ENCODE results near the gene SELENOV. TPM values are rescaled to one million over a fixed set of nuclear protein-coding genes. Genes with fewer than 3 reads are reported as not detected.

SELENOV gene
- total RNA-seq, 1 donor from 2014 or later, result not detected

DNA sequence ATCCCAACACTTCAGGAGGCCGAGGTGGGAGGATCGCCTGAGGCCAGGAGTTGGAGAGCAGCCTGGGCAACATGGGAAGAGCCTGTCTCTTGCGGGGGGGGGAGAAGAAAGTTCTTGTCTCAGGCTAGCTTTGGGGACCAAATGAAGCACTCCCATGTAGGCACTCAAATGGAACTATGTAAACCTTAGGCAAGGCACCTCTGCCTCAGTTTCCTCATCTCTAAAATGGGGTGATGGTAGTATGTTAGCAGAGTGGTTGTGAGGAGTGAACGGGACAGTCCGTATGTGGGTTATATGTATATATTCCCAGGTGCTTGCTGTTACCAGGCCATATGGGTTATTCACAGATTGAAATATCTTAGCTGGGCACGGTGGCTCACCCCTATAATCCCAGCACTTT, 22.7 kb upstream of the SELENOV start:
- no peak for DNase-seq (ENCODE audit: low read depth)

GRCh38 chr19:39492788-39493187, 22.2 kb upstream of the SELENOV start:
- no peak for DNase-seq (ENCODE audit: low read depth)

DNA sequence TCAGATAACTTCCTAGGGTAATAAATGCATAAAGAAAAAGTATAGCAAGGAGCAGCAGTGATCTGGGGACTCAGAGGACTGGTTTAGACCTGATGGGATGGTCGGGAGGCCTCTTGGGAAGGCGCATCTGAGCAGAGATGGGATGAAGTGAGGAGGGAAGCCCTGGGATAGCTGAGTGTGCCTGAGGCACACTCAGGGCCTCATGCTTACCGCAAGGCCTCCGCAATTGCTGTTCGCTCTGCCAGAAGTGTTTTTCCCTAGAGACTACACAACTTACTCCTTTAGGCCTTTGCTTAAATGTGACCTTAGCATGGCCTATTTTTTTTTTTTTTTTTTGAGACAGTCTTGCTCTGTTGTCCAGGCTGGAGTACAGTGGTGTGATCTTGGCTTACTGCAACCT, 20.3 kb upstream of the SELENOV start:
- DNase-seq (ENCODE audit: low read depth), result no peak

DNA sequence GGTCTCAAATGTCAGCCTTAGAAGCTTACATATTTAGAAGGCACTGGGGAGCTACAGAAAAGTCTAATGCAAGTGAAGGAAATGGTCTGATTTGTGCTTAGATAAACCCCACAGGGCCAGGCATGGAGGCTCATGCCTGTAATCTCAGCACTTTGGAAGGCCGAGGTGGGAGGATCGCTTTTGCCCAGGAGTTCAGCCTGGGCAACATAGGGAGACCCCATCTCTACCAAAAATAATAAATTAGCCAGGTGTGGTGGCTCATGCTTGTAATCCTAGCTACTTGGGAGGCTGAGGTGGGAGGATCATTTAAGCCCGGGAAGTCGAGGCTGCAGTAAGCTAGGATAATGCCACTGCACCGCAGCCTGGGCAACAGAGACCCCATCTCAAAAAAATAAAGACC, 18.9 kb upstream of the SELENOV start:
- no peak for DNase-seq (ENCODE audit: low read depth)

GRCh38 chr19:39497701-39497995, 17.3 kb upstream of the SELENOV start:
- no peak for DNase-seq (ENCODE audit: low read depth)

DNA sequence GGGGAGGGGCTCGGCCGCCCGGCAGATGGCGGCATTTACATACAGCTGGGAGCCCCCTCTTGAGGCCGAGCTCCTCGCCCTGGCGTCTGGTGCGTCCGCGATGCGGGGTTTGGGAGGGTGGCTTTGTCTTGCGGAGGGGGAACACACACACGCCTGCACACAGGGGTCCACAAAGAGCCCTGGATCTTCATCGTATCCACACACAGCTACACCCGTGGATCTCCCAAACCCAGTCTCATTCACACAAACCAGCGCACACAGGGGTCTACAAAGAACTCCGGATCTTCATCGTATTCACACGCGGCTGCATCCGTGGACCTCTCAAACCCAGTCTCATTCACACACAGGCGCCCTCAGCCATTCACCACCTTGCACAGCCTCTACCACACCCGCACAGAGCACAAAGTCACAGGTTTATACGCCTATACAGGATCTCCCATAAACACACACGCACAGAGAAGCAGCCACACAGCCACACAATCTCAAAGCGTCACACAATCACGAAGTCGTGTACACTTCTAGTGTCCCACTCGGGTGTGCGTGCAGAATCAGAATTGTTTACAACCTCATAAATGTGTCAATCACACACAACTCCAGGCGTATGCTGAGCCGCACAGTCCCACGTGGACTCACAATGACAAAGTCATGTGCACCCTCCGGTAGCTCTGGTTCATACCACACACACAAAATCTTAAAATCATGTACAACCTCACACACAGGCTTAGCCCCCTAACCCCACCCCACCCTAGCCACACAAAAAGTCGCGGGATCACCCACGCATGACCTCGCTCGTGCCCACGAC, 16.7 kb upstream of the SELENOV start:
- DNase-seq (ENCODE audit: low read depth), result no peak

GRCh38 chr19:39498798-39499642, 15.9 kb upstream of the SELENOV start, which contains the start of gene DLL3:
DLL3 (plus strand) TSS chr19:39498947; CDS start chr19:39498975, 28 bp downstream.
- no peak for DNase-seq (ENCODE audit: low read depth)

DNA sequence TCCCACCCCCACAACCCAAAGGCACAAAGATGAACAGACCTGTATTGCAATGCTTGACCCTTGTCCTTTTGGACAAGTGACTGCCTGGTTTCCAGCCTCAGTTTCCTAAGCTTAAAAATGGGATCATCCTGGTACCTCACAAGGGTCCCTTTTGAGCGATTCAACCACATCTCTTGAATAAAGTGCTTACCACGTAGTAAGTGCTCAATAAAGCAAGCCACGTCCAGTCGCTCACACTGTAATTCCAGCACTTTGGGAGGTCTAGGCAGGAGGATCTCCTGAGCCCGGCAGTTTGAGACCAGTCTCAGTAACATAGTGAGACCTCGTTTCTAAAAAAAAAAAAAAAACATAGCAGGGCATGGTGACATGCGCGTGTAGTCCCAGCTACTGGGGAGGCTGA, 15.0 kb upstream of the SELENOV start:
- no peak for DNase-seq (ENCODE audit: low read depth)

- DNase-seq (ENCODE audit: low read depth), result no peak
Observed at GRCh38 chr19:39500543-39500942, 14.4 kb upstream of the SELENOV start.

- DNase-seq (ENCODE audit: low read depth), result no peak
Observed at GRCh38 chr19:39501340-39501739, 13.6 kb upstream of the SELENOV start.

- no peak for DNase-seq (ENCODE audit: low read depth)
Observed at GRCh38 chr19:39502640-39503417, 12.1 kb upstream of the SELENOV start.

GRCh38 chr19:39506598-39506943, 8.4 kb upstream of the SELENOV start:
- no peak for DNase-seq (ENCODE audit: low read depth)

DNA sequence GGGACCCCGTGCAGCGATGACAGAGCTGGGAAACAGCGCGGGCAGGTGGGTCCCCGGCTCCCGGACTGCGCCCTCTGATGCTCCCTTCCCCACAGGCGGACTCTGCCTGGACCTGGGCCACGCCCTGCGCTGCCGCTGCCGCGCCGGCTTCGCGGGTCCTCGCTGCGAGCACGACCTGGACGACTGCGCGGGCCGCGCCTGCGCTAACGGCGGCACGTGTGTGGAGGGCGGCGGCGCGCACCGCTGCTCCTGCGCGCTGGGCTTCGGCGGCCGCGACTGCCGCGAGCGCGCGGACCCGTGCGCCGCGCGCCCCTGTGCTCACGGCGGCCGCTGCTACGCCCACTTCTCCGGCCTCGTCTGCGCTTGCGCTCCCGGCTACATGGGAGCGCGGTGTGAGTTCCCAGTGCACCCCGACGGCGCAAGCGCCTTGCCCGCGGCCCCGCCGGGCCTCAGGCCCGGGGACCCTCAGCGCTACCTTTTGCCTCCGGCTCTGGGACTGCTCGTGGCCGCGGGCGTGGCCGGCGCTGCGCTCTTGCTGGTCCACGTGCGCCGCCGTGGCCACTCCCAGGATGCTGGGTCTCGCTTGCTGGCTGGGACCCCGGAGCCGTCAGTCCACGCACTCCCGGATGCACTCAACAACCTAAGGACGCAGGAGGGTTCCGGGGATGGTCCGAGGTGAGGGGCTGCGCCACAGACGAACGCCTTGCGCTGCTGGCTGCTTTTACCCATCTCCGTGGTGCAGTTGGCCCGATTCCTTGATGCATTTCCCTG, 7.8 kb upstream of the SELENOV start:
- peak; percentile 52 for DNase-seq (ENCODE audit: low read depth)

GRCh38 chr19:39507715-39508364, 7.1 kb upstream of the SELENOV start:
- no peak for DNase-seq (ENCODE audit: low read depth)

- no peak for DNase-seq (ENCODE audit: low read depth)
Observed at GRCh38 chr19:39508629-39509028, 6.3 kb upstream of the SELENOV start.

DNA sequence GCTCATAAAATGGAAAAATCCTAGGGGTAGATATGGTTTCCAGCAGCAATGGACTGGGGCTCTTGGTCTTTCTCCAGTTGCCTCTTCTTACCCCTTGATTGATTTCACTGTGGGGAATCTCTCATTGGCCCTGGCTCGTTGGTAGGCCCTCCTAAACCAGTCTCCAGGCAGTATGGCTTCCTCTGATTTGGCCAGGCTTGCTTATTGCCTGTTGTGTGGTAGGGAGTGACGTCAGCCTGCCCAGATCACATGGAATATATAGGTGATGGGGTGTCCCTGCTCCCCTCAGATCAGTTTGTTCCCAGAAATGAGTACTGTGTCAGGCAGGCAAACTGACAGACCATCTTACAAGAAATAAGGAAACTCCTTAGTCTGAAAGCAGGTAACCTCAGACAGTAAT, 5.7 kb upstream of the SELENOV start:
- DNase-seq (ENCODE audit: low read depth), result no peak

DNA sequence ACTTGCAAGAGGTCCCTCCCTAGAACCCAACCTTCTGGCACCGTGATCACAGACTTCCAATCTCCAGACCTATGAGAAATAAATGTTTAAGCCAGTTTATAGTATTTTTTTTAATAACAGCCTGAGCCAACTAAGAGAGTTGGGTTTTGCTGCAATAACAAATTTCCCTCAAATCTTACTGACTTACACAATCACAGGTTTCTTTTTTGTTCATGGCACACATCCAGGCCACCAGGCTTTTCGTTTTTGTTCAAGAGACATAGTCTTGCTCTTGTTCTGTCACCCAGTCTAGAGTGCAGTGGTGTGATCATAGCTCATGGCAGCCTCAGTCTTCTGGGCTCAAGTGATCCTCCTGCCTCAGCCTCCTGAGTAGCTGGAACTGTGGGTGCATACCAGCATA, 2.0 kb upstream of the SELENOV start:
- DNase-seq (ENCODE audit: low read depth), result no peak

- DNase-seq (ENCODE audit: low read depth), result no peak
Observed at GRCh38 chr19:39515551-39516191, 732 bp downstream of the SELENOV start.

DNA sequence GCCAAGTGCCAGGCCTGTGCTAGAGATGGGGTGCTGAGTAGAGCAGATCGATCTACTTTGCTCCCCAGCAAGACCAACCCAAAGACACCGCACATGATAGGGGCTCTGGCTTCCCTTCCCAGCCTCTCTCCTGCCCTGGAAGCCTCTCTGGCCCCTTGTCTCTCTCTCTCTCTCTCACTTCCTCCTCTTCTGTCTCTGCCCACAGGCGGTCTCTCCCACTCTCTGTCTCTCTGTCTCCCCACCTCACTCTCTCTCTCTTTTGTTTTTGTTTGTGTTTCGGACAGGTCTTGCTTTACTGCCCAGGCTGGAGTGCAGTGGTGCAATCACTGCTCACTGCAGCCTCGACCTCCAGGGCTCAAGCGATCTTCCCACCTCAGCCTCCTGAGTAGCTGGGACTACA, 1.3 kb downstream of the SELENOV start:
- no peak for DNase-seq (ENCODE audit: low read depth)

GRCh38 chr19:39517432-39517831, 2.5 kb downstream of the SELENOV start:
- no peak for DNase-seq (ENCODE audit: low read depth)
